SW480 (cell line): ENCODE results near the gene RSBN1.
"Not testable (repeated sequence)": the region's sequence is repeated elsewhere in the genome, so short reads cannot be mapped to it uniquely, and the experiment has no call there.

Experiments
- DNase-seq: peaks from one replicate; pipeline ENCODE4 v3.0.0-alpha.2; 2016; ENCODE audit warnings: low spot score

The RSBN1 gene

GRCh38 chr1:113780374-113781146, 31.7 kb downstream of the RSBN1 start:
- DNase-seq, result peak; percentile 5

- no peak for DNase-seq
These were observed 32.7 kb downstream of the RSBN1 start for GRCh38 chr1:113779542-113779941.

GRCh38 chr1:113777561-113777960, 34.7 kb downstream of the RSBN1 start:
- DNase-seq, result no peak

- DNase-seq, result no peak
These were observed 42.2 kb downstream of the RSBN1 start for GRCh38 chr1:113770031-113770430.

- DNase-seq, result no peak
These were observed 42.7 kb downstream of the RSBN1 start for GRCh38 chr1:113769601-113769970.

- DNase-seq, result no peak
These were observed 43.2 kb downstream of the RSBN1 start for GRCh38 chr1:113768916-113769600.

- no peak for DNase-seq
These were observed 46.7 kb downstream of the RSBN1 start for GRCh38 chr1:113765306-113766230.

GRCh38 chr1:113763661-113764060, 48.6 kb downstream of the RSBN1 start:
- no peak for DNase-seq

- no peak for DNase-seq
These were observed 50.3 kb downstream of the RSBN1 start for GRCh38 chr1:113761937-113762336.

GRCh38 chr1:113760102-113761080, 51.9 kb downstream of the RSBN1 start:
- no peak for DNase-seq

- DNase-seq, result peak; percentile 75
These were observed 52.8 kb downstream of the RSBN1 start, which contains the start of gene PHTF1 for GRCh38 chr1:113759333-113760101. Gene PHTF1 (minus strand): TSS chr1:113759486. CDS start chr1:113758703, 783 bp downstream.

GRCh38 chr1:113758631-113759332, 53.5 kb downstream of the RSBN1 start:
- peak; percentile 43 for DNase-seq

- DNase-seq, result no peak
These were observed 55.8 kb downstream of the RSBN1 start for GRCh38 chr1:113756461-113756860.

GRCh38 chr1:113753333-113753732, 58.9 kb downstream of the RSBN1 start:
- not testable (repeated sequence) for DNase-seq

GRCh38 chr1:113751516-113751915, 60.8 kb downstream of the RSBN1 start:
- DNase-seq, result no peak

- DNase-seq, result no peak
These were observed 61.2 kb downstream of the RSBN1 start for GRCh38 chr1:113751114-113751513.

- DNase-seq, result no peak
These were observed 62.9 kb downstream of the RSBN1 start for GRCh38 chr1:113749402-113749801.

- no peak for DNase-seq
These were observed 64.9 kb downstream of the RSBN1 start for GRCh38 chr1:113747376-113747775.

GRCh38 chr1:113745425-113745824, 66.9 kb downstream of the RSBN1 start:
- no peak for DNase-seq

GRCh38 chr1:113744114-113744513, 68.2 kb downstream of the RSBN1 start:
- DNase-seq, result no peak
